ENCODE results near the gene ZC3H12C.

The ZC3H12C gene

DNA sequence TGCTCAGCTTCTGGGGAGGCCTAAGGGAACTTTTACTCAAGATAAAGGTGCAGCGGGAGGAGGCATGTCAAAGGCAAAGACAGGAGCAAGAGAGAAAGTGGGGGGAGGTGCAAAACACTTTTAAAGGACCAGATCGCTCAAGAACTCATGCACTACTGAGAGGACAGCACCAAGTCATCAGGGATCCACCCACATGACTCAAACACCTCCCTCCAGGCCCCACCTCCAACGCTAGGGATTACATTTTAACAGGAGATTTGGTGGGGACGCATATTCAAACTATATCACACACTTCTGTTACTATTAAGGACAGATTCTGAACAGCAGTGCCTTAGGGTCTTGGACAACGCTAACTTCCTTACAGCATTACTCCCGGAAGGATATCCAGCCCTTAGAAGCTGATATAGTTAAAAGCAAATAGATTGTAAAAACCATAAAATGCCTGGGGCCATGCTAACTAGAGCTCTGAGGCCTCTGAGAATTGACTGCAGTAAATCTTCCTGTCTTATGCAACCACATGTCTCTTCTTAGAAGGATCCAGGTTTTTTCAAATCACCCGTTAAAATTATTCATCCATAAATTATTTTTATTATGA, 16.7 kb upstream of the ZC3H12C start:
- DNase-seq (ENCODE audit: low read depth in 2 of 2) = no peak

DNA sequence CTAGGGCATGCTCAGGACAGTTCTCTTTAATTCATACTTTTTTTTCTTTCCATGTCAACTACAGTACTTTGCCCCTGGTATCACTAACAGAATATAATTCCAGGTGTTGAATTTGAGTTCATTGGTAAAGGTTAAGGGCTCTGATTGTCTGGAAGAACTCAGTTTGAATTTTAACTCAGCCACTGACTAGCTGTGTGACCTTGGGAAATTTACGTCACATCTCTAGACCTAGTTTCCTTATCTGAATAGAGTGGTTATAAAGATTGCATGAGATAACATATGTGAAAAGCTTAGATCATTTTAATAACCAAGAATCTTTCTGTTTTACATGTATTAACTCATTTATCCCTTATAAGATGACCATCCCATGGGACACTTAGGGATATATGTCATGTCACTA, 15.8 kb upstream of the ZC3H12C start:
- DNase-seq (ENCODE audit: low read depth in 2 of 2) = no peak

- peak in 1 of 2 donors; percentile 27 for DNase-seq (ENCODE audit: low read depth in 2 of 2)
Measured at GRCh38 chr11:110077831-110078325, 15.3 kb upstream of the ZC3H12C start.

GRCh38 chr11:110078923-110079544, 14.2 kb upstream of the ZC3H12C start:
- no peak for DNase-seq (ENCODE audit: low read depth in 2 of 2)

DNA sequence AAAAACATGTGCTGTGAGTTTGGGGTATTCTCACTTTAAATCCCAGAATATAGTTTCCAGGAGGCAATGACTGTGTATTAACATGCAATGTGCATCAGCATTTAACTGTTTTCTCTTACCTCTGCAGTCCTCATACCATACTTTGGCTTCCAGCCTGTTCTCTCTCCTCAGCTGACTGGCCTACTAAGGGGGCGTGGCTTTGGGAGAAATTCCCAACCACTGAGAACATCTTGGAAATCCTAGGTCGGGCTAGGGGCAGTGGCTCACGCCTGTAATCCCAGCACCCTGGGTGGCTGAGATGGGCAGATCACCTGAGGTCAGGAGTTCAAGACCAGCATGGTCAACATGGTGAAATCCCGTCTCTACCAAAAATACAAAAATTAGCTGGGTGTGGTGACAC, 13.5 kb upstream of the ZC3H12C start:
- DNase-seq (ENCODE audit: low read depth in 2 of 2) = no peak

- DNase-seq (ENCODE audit: low read depth in 2 of 2) = no peak
Measured at GRCh38 chr11:110081462-110082376, 11.5 kb upstream of the ZC3H12C start.

GRCh38 chr11:110082899-110083298, 10.3 kb upstream of the ZC3H12C start:
- DNase-seq (ENCODE audit: low read depth in 2 of 2) = no peak

GRCh38 chr11:110085255-110085838, 7.8 kb upstream of the ZC3H12C start:
- no peak for DNase-seq (ENCODE audit: low read depth in 2 of 2)

DNA sequence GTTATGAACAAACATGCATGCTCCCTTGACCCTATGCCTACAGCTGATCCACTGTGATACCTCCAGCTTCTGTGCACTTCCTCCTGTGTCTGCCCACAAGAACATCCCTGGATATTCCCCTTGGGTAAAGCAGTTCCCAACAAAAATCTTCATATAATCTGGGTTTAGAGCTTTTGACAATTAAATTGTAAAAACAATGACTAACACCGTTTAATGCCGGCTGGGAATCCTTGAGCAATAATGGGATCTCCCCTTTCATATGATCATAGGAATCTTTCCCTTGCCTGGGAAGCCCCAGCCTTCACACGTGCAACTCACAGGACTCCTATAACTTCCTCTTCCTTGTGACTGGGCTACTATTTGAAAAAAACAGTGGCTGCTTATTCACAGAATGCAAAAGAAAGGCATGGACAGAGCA, 6.3 kb upstream of the ZC3H12C start:
- DNase-seq (ENCODE audit: low read depth in 2 of 2) = no peak

DNA sequence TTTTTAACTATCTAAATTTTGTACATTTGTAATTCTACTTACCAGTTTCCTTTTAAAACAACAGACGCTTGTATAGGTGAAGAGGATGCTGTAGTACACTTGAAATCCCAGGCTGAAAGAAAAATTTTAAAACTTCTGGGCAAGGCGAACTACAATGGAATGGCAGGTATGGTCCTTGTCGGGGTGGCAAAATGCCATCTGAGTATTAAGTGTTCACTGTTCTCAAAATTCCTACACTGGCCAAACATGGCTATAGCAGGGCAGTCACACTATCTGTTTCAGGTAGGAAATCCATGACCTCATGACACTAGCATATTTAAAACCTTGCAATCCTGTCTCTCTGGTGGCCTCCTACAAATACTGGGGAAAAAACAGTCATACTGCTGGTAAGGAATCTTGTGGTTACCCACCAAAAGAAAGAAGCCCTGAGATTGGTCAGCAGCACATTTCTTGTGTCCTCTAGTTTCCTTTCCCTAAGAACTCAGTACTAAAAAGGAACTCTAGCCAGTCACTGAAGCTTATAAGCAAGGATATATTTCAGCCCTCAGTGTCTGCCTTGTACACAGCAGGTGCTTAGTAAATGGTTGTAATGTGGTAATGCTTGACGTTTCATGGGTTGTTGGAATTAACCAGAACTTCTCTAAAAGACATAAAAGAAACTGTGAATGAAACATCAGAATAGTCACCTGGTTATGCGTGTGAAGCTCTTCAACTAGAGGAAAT, 5.2 kb upstream of the ZC3H12C start:
- DNase-seq (ENCODE audit: low read depth in 2 of 2) = no peak

- no peak for DNase-seq (ENCODE audit: low read depth in 2 of 2)
Measured at GRCh38 chr11:110088535-110089344, 4.5 kb upstream of the ZC3H12C start.

DNA sequence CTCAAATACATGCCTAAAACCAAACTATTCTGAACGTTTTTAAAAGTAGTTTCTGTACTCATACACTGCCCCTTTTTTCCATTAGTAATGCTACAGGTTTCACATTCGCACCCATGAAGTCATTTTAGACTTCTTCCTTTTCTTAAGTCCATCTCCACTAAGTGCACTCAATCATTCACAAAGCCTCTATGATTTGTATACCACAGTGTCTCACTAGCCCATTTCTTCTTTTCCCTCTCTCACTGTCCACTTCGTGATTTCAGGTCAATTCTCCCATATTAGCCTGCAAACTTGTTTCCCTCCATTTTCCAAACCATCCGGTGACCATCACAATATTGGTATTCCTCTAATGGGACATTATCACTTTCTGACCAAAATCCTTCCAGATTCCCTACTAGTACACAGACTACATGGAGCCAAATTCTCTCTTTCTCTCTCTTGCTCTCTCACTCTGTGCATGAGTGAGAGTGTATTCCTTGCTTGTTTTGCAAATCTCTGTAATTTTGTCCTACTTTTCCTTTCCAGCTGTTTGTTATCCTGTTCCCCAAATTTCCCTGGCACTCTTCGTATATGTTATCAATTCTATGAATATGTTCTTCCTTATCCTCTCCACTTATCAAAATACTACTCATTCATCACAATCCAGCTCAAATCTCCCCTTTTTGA, 3.4 kb upstream of the ZC3H12C start:
- no peak for DNase-seq (ENCODE audit: low read depth in 2 of 2)

GRCh38 chr11:110090466-110091026, 2.6 kb upstream of the ZC3H12C start:
- no peak for DNase-seq (ENCODE audit: low read depth in 2 of 2)

DNA sequence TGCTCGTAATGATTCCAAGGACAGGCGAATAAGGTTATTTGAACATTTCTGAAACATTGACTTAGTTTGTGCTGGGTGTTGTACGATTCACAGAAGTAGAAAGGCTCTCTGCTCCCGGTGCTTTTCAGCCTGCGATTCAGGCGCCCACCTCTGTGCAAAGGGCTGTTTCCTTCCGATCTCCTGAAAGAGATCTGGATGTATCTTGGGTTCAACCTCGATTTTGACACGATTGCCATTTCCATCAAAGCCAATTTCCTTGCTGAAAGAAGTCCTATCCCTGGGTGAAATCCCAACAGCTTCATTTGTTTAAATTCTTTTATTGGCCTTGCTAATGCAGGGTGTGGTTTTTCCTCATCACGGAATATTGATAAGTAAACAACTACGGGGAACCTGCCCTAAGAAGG, 1.1 kb upstream of the ZC3H12C start:
- DNase-seq (ENCODE audit: low read depth in 2 of 2) = no peak

GRCh38 chr11:110093407-110094297, 460 bp downstream of the ZC3H12C start:
- no peak for DNase-seq (ENCODE audit: low read depth in 2 of 2)

- DNase-seq (ENCODE audit: low read depth in 2 of 2) = no peak
Measured at GRCh38 chr11:110094298-110095285, 1.4 kb downstream of the ZC3H12C start.

GRCh38 chr11:110095554-110095953, 2.4 kb downstream of the ZC3H12C start:
- DNase-seq (ENCODE audit: low read depth in 2 of 2) = no peak

DNA sequence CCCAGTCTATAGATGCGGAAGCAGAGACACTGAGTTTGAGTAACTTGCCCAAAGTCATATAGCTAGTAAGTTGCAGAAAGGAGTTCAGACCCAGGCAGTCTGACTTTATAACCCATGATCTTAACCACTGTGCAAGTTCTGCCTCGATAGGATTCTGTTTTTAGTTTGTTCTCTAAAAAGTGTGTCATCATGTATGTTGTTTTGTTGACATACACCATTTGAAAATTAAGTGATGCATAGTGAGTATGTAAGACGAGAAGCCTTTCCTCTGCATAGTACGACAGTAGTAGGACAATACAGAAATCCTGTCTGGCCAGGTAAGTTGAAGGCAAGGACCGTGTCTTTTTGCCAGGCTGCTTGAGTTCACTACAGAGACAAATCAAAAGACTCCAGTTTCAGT, 3.3 kb downstream of the ZC3H12C start:
- no peak for DNase-seq (ENCODE audit: low read depth in 2 of 2)
